Heart left ventricle (tissue), 16 donors: Measurements from ENCODE around the gene ANK2. TPM values are rescaled to one million over a fixed set of nuclear protein-coding genes. Genes with fewer than 3 reads are reported as not detected.

Experiments
- ATAC-seq, 4 donors: fragments of 200-7000 bp; cut with Tn5 transposase; one replicate each; pipeline ENCODE4 v1.9.1; 2020 to 2022; ENCODE audit warnings: moderate library complexity in 4 of 4, mild to moderate bottlenecking in 3 of 4, moderate number of reproducible peaks in 1 of 4
- DNase-seq, 5 donors: peaks; one replicate each; pipeline ENCODE4 v3.0.0-alpha.2; 2020
- H3K27ac ChIP-seq, 12 donors: fragments of 200-600 bp; sonication (generic) in 4 of 12; one replicate each; pipeline versions ENCODE4 v1.5.0 to v1.8.0; 2016 to 2022; ENCODE audit warnings: mild to moderate bottlenecking in 2 of 12
- H3K27me3 ChIP-seq, 9 donors: fragments of 200-600 bp; sonication (generic) in 2 of 9; one replicate each; pipeline versions ENCODE4 v1.5.1 to v1.8.0; 2016 to 2022; ENCODE audit warnings: mild to moderate bottlenecking in 3 of 9
- H3K36me3 ChIP-seq, 9 donors: fragments of 200-600 bp; sonication (generic) in 2 of 9; one replicate each; pipeline versions ENCODE4 v1.5.0 to v1.8.0; 2018 to 2022; ENCODE audit warnings: mild to moderate bottlenecking in 2 of 9
- H3K4me1 ChIP-seq, 12 donors: fragments of 200-600 bp; sonication (generic) in 4 of 12; one replicate each; pipeline versions ENCODE4 v1.5.0 to v1.8.0; 2016 to 2022; ENCODE audit warnings: mild to moderate bottlenecking in 3 of 12
- H3K4me3 ChIP-seq, 12 donors: fragments of 200-600 bp; sonication (generic) in 4 of 12; one replicate each; pipeline versions ENCODE4 v1.5.0 to v1.8.0; 2017 to 2022; ENCODE audit warnings: mild to moderate bottlenecking in 9 of 12, moderate library complexity in 4 of 12
- H3K9me3 ChIP-seq, 12 donors: fragments of 200-600 bp; sonication (generic) in 4 of 12; one replicate each; pipeline versions ENCODE4 v1.5.0 to v1.8.0; 2016 to 2022; ENCODE audit warnings: mild to moderate bottlenecking in 1 of 12
- POLR2A ChIP-seq, 2 donors: fragments of 450-650 bp; IDR thresholded peaks; one replicate each; pipeline ENCODE4 v1.6.1; 2017; ENCODE audit warnings: antibody characterized with exemption in 2 of 2, mild to moderate bottlenecking in 2 of 2, moderate library complexity in 2 of 2
- WGBS, 4 donors: extraction: QIAGEN DNeasy Blood & Tissue Kit in 2 of 4; methylation state at CpG; one replicate each; pipeline versions ENCODE4 v1.1.5 to v1.1.7; 2013 to 2018; 5-methylcytosine and 5-hydroxymethylcytosine counted together
- intact Hi-C, 10 donors: fragments of 100-400 bp; cut with DNase I; formaldehyde crosslinking; loops; one replicate each; pipeline versions ENCODE4 v1.11.1 to v1.14.2; 2022
- polyA plus RNA-seq, 2 donors: library from polyadenylated mRNA; stranded (reverse); fragments of 200-250 nt; gene quantifications; one replicate each; pipeline ENCODE4 v1.2.3, GENCODE V29; 2013
- total RNA-seq, 9 donors: library from RNA; depleted of rRNA in 2 of 9; stranded (reverse); fragments of >200 nt in 2 of 9; fragmentation: NEBNext Ultra II Directional in 3 of 9; extraction: Animal tissue kit (Norgen Biotek cat#: 25700) in 3 of 9; gene quantifications; one replicate each; pipeline versions ENCODE4 v1.1.0 to v1.2.4, GENCODE V29; 2016 to 2023
- TF ChIP-seq, protein P1 (sequence below), 12 donors: fragments of 200-600 bp; sonication (generic) in 4 of 12; IDR thresholded peaks; one replicate each; pipeline versions ENCODE4 v1.5.0 to v1.8.0; 2018 to 2022; ENCODE audit warnings: antibody characterized with exemption in 12 of 12, mild to moderate bottlenecking in 5 of 12
- donor health status: ischemic (EF 13 %, LVEDD 7.1; RV severe dilation, severe dysfunction).
- donor health status: healthy with polysubstance abuse.
- donor health status: DM: no; HTN: yes; CAD: no.
- donor health status: DM: no; HTN: no; CAD: no.
- donor health status: ischemic (EF 25% LVEDD 6.9; RV normal size, moderate dysfunction).
- donor health status: ischemic (EF 25% LVEDD 5.7; RV mildly dilated, moderate dysfunction).
- donor health status: healthy.
- donor health status: DM: yes; HTN: yes; CAD: no.
- donor health status: ischemic (EF 35%, LVEDD 5.7; RV mildly dilated, moderate dysfunction).
- donor health status: nonischemic (EF 11% LVEDD 7.7; RV severe dilation, severe dysfunction).
- donor health status: DM: yes; HTN: yes; CAD: no.
- donor health status: PGD.
- donor health status: ischemic (EF 29% LVEDD 5.4; RV normal size, mild dysfunction).
- donor health status: nonischemic (EF 23%, LVEDD 6.1; RV moderate dilation, normal function).

Gene ANK2
- total and polyA plus RNA-seq, 11 donors: 30.7 to 351 (median 267) TPM

DNA sequence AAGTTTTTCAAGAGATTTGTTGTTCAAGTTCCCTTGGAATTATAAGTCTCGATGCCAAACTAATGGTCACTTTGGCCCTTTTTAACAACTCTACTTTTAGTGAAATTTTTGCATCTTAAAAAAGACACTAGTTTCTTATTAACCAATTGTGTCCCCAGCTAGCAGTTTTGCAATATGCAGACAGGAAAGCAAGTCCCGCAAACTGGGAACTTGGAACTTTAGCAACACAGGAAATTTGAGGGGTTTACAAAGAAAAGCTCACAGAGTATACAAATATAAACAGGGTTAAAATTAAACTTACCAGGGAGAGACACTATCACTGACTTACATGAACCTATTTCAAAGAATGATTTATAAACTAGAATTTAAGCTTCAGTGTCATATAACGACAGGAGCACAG lies 137.9 kb downstream of the ANK2 start:
- H3K4me1 ChIP-seq: peaks cover 0 to 26% (median 4%) of the 10 kb centered on the region in 12 donors
- TF ChIP-seq POLR2A (IDR thresholded peaks at IDR 0.05): no peak
- TF ChIP-seq, protein P1, sequence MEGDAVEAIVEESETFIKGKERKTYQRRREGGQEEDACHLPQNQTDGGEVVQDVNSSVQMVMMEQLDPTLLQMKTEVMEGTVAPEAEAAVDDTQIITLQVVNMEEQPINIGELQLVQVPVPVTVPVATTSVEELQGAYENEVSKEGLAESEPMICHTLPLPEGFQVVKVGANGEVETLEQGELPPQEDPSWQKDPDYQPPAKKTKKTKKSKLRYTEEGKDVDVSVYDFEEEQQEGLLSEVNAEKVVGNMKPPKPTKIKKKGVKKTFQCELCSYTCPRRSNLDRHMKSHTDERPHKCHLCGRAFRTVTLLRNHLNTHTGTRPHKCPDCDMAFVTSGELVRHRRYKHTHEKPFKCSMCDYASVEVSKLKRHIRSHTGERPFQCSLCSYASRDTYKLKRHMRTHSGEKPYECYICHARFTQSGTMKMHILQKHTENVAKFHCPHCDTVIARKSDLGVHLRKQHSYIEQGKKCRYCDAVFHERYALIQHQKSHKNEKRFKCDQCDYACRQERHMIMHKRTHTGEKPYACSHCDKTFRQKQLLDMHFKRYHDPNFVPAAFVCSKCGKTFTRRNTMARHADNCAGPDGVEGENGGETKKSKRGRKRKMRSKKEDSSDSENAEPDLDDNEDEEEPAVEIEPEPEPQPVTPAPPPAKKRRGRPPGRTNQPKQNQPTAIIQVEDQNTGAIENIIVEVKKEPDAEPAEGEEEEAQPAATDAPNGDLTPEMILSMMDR (IDR thresholded peaks at IDR 0.05): no peak
- no peaks in the 10 kb centered on the region for H3K36me3 ChIP-seq
- ATAC-seq (no peak), DNase-seq (no peak)
- intact Hi-C loops: no loop called here
- no peak overlapping the region for H3K4me3 ChIP-seq
- peaks cover 0 to 4% (median 0%) of the 10 kb centered on the region in 12 donors for H3K9me3 ChIP-seq
- H3K27ac ChIP-seq: no peak overlapping the region
- H3K27me3 ChIP-seq: no peaks in the 10 kb centered on the region
- 71 to 78% (median 76%) methylated on average over 3 of the region's 3 CpGs for WGBS, 4 donors

DNA sequence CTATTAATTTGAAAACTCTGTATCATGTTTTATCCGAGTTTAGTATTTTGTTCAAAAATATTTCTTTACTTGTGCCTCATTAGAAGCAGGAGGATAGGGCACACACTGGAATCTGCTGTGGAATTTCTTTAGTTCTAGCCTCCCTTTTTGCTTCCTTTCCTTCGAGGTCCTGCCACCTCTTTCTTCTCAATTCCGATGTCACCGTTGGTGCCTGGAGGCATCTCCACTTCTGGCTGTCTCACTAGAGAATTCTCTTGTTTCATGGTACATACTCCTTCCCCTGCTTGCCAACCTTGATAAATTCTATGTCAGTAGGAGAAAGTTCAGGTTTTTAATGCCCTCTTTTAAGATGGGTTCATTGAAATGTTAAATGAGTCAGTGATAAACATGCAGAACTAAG lies 140.1 kb downstream of the ANK2 start:
- Histone ChIP-seq H3K27ac (no peak overlapping the region), H3K9me3 (peaks cover 0 to 4% (median 0%) of the 10 kb centered on the region in 12 donors), H3K27me3 (no peaks in the 10 kb centered on the region), H3K36me3 (no peaks in the 10 kb centered on the region), H3K4me3 (no peak overlapping the region), H3K4me1 (peaks cover 0 to 16% (median 0%) of the 10 kb centered on the region in 12 donors)
- intact Hi-C loops: no loop called here
- ATAC-seq (no peak), DNase-seq (no peak)
- no peak for TF ChIP-seq POLR2A (IDR thresholded peaks at IDR 0.05)
- TF ChIP-seq, protein P1 (IDR thresholded peaks at IDR 0.05): no peak
- WGBS, 4 donors: 75 to 80% (median 79%) methylated on average over 4 of the region's 4 CpGs

DNA sequence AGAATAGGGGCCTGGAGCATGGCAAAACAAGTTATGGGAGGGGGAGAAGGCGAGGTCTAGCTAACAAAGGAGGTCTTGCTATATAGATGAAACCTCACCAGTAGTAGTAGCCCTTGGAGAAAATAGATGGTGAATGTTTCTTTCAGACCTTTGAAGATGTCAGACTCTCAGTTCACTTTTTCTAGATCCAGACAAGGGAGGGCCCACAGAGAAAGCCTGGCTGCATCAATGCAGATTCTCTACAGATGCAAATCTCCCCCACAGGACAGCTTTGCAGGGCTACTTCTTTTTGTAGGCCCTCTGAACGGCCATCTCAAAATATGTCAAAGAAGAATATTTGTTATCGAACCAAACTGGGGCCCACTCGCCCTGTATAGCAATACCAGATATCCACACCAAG lies 159.7 kb downstream of the ANK2 start:
- 74 to 83% (median 77%) methylated on average over 4 of the region's 4 CpGs for WGBS, 4 donors
- ATAC-seq: no peak
- no peaks in the 10 kb centered on the region for H3K9me3 ChIP-seq
- H3K4me3 ChIP-seq: no peak overlapping the region
- no peak overlapping the region for H3K27ac ChIP-seq
- no peaks in the 10 kb centered on the region for H3K36me3 ChIP-seq
- no peak for DNase-seq
- no peaks in the 10 kb centered on the region for H3K4me1 ChIP-seq
- intact Hi-C loops: no loop called here
- H3K27me3 ChIP-seq: no peaks in the 10 kb centered on the region
- TF ChIP-seq POLR2A (IDR thresholded peaks at IDR 0.05): no peak
- TF ChIP-seq, protein P1 (IDR thresholded peaks at IDR 0.05): no peak

DNA sequence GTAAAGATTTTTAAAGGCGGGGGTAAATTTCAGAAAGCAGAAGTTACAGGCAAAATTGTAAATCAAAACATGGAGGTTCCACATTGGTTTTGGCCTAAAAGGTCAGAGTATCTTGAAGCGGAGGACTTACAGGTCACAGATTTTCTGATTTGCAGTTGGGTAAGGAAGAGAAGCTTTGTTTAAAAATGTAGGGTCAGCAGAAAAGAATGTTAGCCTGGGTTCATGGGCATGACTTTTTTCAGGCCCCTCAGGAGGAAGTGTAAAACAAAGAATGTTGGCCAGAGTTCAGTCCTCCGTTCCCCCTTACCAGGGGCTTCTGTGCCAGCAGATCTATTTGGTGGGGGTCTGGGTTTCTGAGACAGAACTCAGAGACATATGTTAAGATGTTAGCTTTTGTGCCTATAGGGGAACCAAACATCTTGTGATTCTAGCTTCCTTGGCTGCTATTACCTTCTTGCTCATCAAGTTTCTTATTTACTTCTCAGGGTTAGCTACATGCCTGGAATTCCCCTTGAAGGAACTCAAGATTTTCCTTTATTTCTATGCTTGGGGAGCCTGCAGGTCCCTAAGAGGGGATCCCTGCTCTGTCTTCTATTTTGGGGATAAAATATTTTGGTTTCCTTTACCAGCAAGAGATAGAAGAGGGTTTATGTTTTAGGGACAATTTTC lies 160.3 kb downstream of the ANK2 start:
- Histone ChIP-seq H3K9me3 (no peaks in the 10 kb centered on the region), H3K4me1 (no peaks in the 10 kb centered on the region), H3K27me3 (no peaks in the 10 kb centered on the region), H3K27ac (no peak overlapping the region), H3K4me3 (no peak overlapping the region), H3K36me3 (no peaks in the 10 kb centered on the region)
- DNase-seq (no peak), ATAC-seq (no peak)
- 71 to 75% (median 72%) methylated on average over 3 of the region's 3 CpGs for WGBS, 4 donors
- intact Hi-C loops: no loop called here
- TF ChIP-seq, protein P1 (IDR thresholded peaks at IDR 0.05): no peak
- no peak for TF ChIP-seq POLR2A (IDR thresholded peaks at IDR 0.05)
